ENCODE measurements around the gene YIPF5.

The YIPF5 gene

GRCh38 chr5:144196612-144197011 lies 26.2 kb upstream of the YIPF5 start:
- TF ChIP-seq, protein P1, sequence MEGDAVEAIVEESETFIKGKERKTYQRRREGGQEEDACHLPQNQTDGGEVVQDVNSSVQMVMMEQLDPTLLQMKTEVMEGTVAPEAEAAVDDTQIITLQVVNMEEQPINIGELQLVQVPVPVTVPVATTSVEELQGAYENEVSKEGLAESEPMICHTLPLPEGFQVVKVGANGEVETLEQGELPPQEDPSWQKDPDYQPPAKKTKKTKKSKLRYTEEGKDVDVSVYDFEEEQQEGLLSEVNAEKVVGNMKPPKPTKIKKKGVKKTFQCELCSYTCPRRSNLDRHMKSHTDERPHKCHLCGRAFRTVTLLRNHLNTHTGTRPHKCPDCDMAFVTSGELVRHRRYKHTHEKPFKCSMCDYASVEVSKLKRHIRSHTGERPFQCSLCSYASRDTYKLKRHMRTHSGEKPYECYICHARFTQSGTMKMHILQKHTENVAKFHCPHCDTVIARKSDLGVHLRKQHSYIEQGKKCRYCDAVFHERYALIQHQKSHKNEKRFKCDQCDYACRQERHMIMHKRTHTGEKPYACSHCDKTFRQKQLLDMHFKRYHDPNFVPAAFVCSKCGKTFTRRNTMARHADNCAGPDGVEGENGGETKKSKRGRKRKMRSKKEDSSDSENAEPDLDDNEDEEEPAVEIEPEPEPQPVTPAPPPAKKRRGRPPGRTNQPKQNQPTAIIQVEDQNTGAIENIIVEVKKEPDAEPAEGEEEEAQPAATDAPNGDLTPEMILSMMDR (IDR thresholded peaks at IDR 0.05; ENCODE audit: low read depth, low read length) = no peak
- DNase-seq (ENCODE audit: low read depth in 2 of 2) = no peak
- H3K4me3 ChIP-seq (replicated peaks in 1 of 2; ENCODE audit: low read depth in 2 of 2, low read length in 2 of 2) = no peak overlapping the region

- DNase-seq (ENCODE audit: low read depth in 2 of 2) = peak in 1 of 2 donors; percentile 34
- TF ChIP-seq, protein P1 (IDR thresholded peaks at IDR 0.05; ENCODE audit: low read depth, low read length) = no peak
- no peak overlapping the region for H3K4me3 ChIP-seq (replicated peaks in 1 of 2; ENCODE audit: low read depth in 2 of 2, low read length in 2 of 2)
These were observed 25.0 kb upstream of the YIPF5 start for GRCh38 chr5:144195448-144195847.

DNA sequence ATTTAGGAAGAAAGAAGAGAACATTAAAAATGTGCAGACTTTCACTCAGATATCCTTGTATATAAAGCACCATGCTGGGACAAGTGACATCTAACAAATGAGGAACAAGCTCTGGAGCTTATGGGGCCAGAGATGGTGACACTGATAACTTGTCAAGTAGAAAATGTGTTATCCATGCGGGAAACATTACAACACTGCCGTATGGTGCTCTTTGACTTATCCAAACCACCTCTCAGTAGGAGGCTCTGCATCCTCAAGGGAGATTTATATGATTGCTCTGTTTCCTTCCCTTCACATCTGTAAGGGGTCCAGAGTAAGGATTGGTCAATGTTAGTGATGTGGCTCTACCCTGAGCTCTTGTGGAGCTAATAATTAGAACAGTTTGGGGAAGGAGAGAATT lies 23.7 kb upstream of the YIPF5 start:
- TF ChIP-seq, protein P1 (IDR thresholded peaks at IDR 0.05; ENCODE audit: low read depth, low read length) = no peak
- no peak overlapping the region for H3K4me3 ChIP-seq (replicated peaks in 1 of 2; ENCODE audit: low read depth in 2 of 2, low read length in 2 of 2)
- DNase-seq (ENCODE audit: low read depth in 2 of 2) = no peak

GRCh38 chr5:144192661-144193060 lies 22.2 kb upstream of the YIPF5 start:
- DNase-seq (ENCODE audit: low read depth in 2 of 2) = no peak
- TF ChIP-seq, protein P1 (IDR thresholded peaks at IDR 0.05; ENCODE audit: low read depth, low read length) = no peak
- H3K4me3 ChIP-seq (replicated peaks in 1 of 2; ENCODE audit: low read depth in 2 of 2, low read length in 2 of 2) = no peak overlapping the region

DNA sequence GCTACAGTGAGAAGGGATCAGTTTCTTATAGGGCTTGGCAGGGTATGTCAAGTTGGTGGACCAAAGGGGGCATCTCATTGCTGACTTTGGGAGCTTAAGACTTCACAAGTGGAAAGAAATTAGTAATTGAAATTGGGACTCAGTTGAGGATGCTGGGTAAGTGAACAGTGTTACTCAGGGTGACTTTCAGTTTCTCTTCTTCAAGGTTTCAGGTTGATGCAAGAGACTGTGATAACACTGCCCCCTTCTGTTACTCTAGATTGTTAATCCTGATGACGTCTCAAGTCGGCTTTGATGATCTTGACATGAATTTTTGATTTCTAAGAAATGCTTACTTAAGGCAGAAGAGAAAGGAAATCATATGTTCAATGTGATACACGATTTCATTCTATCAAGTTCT lies 21.5 kb upstream of the YIPF5 start:
- peak overlapping the region in 1 of 2 donors; percentile 19 for H3K4me3 ChIP-seq (replicated peaks in 1 of 2; ENCODE audit: low read depth in 2 of 2, low read length in 2 of 2)
- TF ChIP-seq, protein P1 (IDR thresholded peaks at IDR 0.05; ENCODE audit: low read depth, low read length) = peak; percentile 51
- peak; percentile 71 to 91 for DNase-seq (ENCODE audit: low read depth in 2 of 2)

DNA sequence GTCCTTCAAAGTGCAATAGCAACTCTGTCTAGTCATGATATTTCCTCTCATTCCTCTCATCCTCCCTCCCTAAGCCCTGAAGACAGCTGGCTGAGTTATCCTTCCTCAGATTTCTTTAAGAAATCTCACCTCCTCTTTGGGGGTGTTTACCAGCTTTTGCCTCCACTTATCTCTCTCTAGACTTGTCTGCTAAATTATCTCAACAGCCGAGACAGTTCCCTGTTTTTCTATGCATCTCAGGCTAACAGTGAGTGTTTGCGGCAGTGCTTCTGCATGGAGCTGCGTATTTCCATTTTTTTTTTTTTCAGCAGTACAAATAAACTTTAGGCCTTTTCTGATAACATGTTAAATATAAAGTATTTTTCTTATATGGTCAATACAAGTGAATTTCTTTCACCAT lies 21.1 kb upstream of the YIPF5 start:
- H3K4me3 ChIP-seq (replicated peaks in 1 of 2; ENCODE audit: low read depth in 2 of 2, low read length in 2 of 2) = peak overlapping the region in 1 of 2 donors; percentile 19
- no peak for DNase-seq (ENCODE audit: low read depth in 2 of 2)
- TF ChIP-seq, protein P1 (IDR thresholded peaks at IDR 0.05; ENCODE audit: low read depth, low read length) = no peak

- peak; percentile 73 to 95 for DNase-seq (ENCODE audit: low read depth in 2 of 2)
- peak overlapping the region in 1 of 2 donors; percentile 5 for H3K4me3 ChIP-seq (replicated peaks in 1 of 2; ENCODE audit: low read depth in 2 of 2, low read length in 2 of 2)
- TF ChIP-seq, protein P1 (IDR thresholded peaks at IDR 0.05; ENCODE audit: low read depth, low read length) = no peak
These were observed 19.5 kb upstream of the YIPF5 start for GRCh38 chr5:144189800-144190429.

Measured in cardiac fibroblast (primary cell).